ENCODE results near the gene GASK1B. TPM values are rescaled to one million over a fixed set of nuclear protein-coding genes. Genes with fewer than 3 reads are reported as not detected.

The GASK1B gene
- polyA plus RNA-seq, 2 of the 4 experiments (the other 2 are of a cell fraction): 2.7 to 2.9 TPM

- Histone ChIP-seq H3K4me1 (peaks cover 16% of the 10 kb centered on the region), H3K4me2 (no peak overlapping the region), H3K9me3 (no peaks in the 10 kb centered on the region), H3K4me3 (no peak overlapping the region), H3K27ac (no peak overlapping the region)
- ChIA-PET POLR2A (no interaction called here), CTCF (no interaction called here)
- ATAC-seq (no peak), DNase-seq (ENCODE audit: low read depth in 1 of 2, low spot score in 1 of 2) (no peak), FAIRE-seq (no peak)
- WGBS (ENCODE audit: missing lambda C conversion rate): 93% methylated on average over 5 of the region's 5 CpGs
- no peak for TF ChIP-seq EP300 (IDR thresholded peaks at IDR 0.05)
- TF ChIP-seq CEBPB (IDR thresholded peaks at IDR 0.05): no peak
- no peak for TF ChIP-seq SMC3 (IDR thresholded peaks at IDR 0.05)
- TF ChIP-seq, protein P1, sequence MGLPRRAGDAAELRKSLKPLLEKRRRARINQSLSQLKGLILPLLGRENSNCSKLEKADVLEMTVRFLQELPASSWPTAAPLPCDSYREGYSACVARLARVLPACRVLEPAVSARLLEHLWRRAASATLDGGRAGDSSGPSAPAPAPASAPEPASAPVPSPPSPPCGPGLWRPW (IDR thresholded peaks at IDR 0.05): no peak
- TF ChIP-seq BHLHE40 (IDR thresholded peaks at IDR 0.05; ENCODE audit: low read depth, low read length): no peak
- TF ChIP-seq ELK1 (IDR thresholded peaks at IDR 0.05; ENCODE audit: low read depth, low read length): no peak
- TF ChIP-seq ESRRA (IDR thresholded peaks at IDR 0.05; ENCODE audit: borderline replicate concordance, low read length): no peak
- TF ChIP-seq MAZ (IDR thresholded peaks at IDR 0.05; ENCODE audit: borderline replicate concordance, low read depth, low read length): no peak
- TF ChIP-seq HOXA7 (CRISPR knock-in tag; IDR thresholded peaks at IDR 0.05): no peak
- TF ChIP-seq, protein P2, sequence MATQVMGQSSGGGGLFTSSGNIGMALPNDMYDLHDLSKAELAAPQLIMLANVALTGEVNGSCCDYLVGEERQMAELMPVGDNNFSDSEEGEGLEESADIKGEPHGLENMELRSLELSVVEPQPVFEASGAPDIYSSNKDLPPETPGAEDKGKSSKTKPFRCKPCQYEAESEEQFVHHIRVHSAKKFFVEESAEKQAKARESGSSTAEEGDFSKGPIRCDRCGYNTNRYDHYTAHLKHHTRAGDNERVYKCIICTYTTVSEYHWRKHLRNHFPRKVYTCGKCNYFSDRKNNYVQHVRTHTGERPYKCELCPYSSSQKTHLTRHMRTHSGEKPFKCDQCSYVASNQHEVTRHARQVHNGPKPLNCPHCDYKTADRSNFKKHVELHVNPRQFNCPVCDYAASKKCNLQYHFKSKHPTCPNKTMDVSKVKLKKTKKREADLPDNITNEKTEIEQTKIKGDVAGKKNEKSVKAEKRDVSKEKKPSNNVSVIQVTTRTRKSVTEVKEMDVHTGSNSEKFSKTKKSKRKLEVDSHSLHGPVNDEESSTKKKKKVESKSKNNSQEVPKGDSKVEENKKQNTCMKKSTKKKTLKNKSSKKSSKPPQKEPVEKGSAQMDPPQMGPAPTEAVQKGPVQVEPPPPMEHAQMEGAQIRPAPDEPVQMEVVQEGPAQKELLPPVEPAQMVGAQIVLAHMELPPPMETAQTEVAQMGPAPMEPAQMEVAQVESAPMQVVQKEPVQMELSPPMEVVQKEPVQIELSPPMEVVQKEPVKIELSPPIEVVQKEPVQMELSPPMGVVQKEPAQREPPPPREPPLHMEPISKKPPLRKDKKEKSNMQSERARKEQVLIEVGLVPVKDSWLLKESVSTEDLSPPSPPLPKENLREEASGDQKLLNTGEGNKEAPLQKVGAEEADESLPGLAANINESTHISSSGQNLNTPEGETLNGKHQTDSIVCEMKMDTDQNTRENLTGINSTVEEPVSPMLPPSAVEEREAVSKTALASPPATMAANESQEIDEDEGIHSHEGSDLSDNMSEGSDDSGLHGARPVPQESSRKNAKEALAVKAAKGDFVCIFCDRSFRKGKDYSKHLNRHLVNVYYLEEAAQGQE (IDR thresholded peaks at IDR 0.05): no peak
- TF ChIP-seq RFX5 (IDR thresholded peaks at IDR 0.05): no peak
- no peak for TF ChIP-seq USF2 (IDR thresholded peaks at IDR 0.05)
Measured at GRCh38 chr4:158208963-158209640, 36.3 kb upstream of the GASK1B start.

DNA sequence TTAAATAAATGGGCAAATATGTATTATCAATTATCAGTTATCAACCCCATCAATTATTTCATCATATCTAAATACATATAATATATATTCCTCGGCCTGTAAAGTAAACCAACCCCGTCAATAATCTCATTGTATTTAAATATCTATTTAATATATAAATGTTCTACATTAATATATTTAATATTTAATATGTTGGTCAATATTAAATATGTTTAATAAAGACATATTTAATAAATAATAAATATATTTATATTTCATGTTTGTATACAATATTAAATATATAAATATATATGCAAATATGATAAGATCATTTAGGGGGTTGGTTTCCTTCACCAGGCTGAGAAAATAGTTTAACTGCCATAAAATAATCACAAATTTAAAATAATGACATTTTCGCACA lies 31.1 kb upstream of the GASK1B start:
- POLR2A ChIA-PET: no interaction called here
- FAIRE-seq: no peak
- no peak overlapping the region for H3K4me3 ChIP-seq
- no peak for ATAC-seq
- no peaks in the 10 kb centered on the region for H3K9me3 ChIP-seq
- H3K27ac ChIP-seq: no peak overlapping the region
- TF ChIP-seq EP300 (IDR thresholded peaks at IDR 0.05) (no peak), ZC3H11A (IDR thresholded peaks at IDR 0.05) (no peak), PBX3 (IDR thresholded peaks at IDR 0.05) (no peak), CHD2 (IDR thresholded peaks at IDR 0.05; ENCODE audit: low read length, partially characterized antibody) (no peak), SMC3 (IDR thresholded peaks at IDR 0.05) (no peak)
- DNase-seq (ENCODE audit: low read depth in 1 of 2, low spot score in 1 of 2): no peak
- H3K4me2 ChIP-seq: no peak overlapping the region
- WGBS (ENCODE audit: missing lambda C conversion rate): 90% methylated on average over 3 of the region's 3 CpGs
- no peaks in the 10 kb centered on the region for H3K4me1 ChIP-seq
- CTCF ChIA-PET: interaction anchor here (1.0 to 1.4 kb wide), 2 partner anchors 10 to 12 kb away, joined by 3 to 6 read pairs; no protein-coding TSS in a partner anchor

- DNase-seq (ENCODE audit: low read depth in 1 of 2, low spot score in 1 of 2) (no peak), ATAC-seq (no peak), FAIRE-seq (no peak)
- no peak overlapping the region for H3K27ac ChIP-seq
- 51% methylated on average over 2 of the region's 2 CpGs for WGBS (ENCODE audit: missing lambda C conversion rate)
- H3K4me2 ChIP-seq: no peak overlapping the region
- H3K4me3 ChIP-seq: no peak overlapping the region
- ChIA-PET CTCF (no interaction called here), POLR2A (no interaction called here)
- no peaks in the 10 kb centered on the region for H3K4me1 ChIP-seq
- no peaks in the 10 kb centered on the region for H3K9me3 ChIP-seq
- TF ChIP-seq HDAC2 (IDR thresholded peaks at IDR 0.05) (no peak), CBX2 (IDR thresholded peaks at IDR 0.05; ENCODE audit: borderline replicate concordance, low read depth) (no peak), MYC (IDR thresholded peaks at IDR 0.05; ENCODE audit: borderline replicate concordance, low read length) (no peak), BHLHE40 (IDR thresholded peaks at IDR 0.05; ENCODE audit: low read depth, low read length) (no peak), ZNF302 (CRISPR knock-in tag; IDR thresholded peaks at IDR 0.05) (no peak), RCOR1 (IDR thresholded peaks at IDR 0.05; ENCODE audit: low read depth, low read length) (no peak), EHMT2 (IDR thresholded peaks at IDR 0.05; ENCODE audit: low read depth) (no peak), PHF8 (IDR thresholded peaks at IDR 0.05; ENCODE audit: borderline replicate concordance, low read depth) (no peak)
- TF ChIP-seq, protein P3, sequence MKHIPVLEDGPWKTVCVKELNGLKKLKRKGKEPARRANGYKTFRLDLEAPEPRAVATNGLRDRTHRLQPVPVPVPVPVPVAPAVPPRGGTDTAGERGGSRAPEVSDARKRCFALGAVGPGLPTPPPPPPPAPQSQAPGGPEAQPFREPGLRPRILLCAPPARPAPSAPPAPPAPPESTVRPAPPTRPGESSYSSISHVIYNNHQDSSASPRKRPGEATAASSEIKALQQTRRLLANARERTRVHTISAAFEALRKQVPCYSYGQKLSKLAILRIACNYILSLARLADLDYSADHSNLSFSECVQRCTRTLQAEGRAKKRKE (CRISPR knock-in tag; IDR thresholded peaks at IDR 0.05; ENCODE audit: low read depth): no peak
- TF ChIP-seq, protein P4, sequence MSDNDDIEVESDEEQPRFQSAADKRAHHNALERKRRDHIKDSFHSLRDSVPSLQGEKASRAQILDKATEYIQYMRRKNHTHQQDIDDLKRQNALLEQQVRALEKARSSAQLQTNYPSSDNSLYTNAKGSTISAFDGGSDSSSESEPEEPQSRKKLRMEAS (IDR thresholded peaks at IDR 0.05): no peak
Measured at GRCh38 chr4:158203436-158203835, 30.6 kb upstream of the GASK1B start.
